ENCODE results near the gene PRKD2. TPM values are rescaled to one million over a fixed set of nuclear protein-coding genes. Genes with fewer than 3 reads are reported as not detected.

Gene PRKD2
- total and polyA plus RNA-seq, 2 experiments from 2014 or later: 11.9 to 14.2 TPM

GRCh38 chr19:46697204-46697960 is 19.5 kb downstream of the PRKD2 start:
- Histone ChIP-seq H3K9ac (no peak overlapping the region), H3K4me2 (ENCODE audit: unreplicated experiment) (peak overlapping the region; percentile 9), H4K20me1 (ENCODE audit: insufficient read depth) (no peaks in the 10 kb centered on the region), H3K9me3 (ENCODE audit: low read depth) (no peaks in the 10 kb centered on the region), H3K36me3 (ENCODE audit: low read depth) (peaks cover 49% of the 10 kb centered on the region; the same call in 1 of the 2 replicates), H3K27me3 (replicated peaks; ENCODE audit: insufficient read depth) (no peaks in the 10 kb centered on the region), H3K4me3 (peak overlapping the region; percentile 32; the same call in 1 of the 2 replicates), H3K27ac (no peak overlapping the region), H2AFZ (no peak overlapping the region), H3K4me1 (ENCODE audit: insufficient read depth) (no peaks in the 10 kb centered on the region), H3K9me2 (ENCODE audit: insufficient read depth) (no peaks in the 10 kb centered on the region), H3K79me2 (ENCODE audit: insufficient read depth) (no peaks in the 10 kb centered on the region), H3F3A (ENCODE audit: insufficient read depth) (no peaks in the 10 kb centered on the region)
- TF ChIP-seq EZH2 (IDR thresholded peaks at IDR 0.05; ENCODE audit: insufficient read depth, poor library complexity, severe bottlenecking): no peak
- no peak for TF ChIP-seq EZH2phosphoT487 (IDR thresholded peaks at IDR 0.05; ENCODE audit: insufficient read depth, low read depth)
- WGBS, 2 experiments (ENCODE audit: low coverage in 1 of 2, low lambda C conversion rate in 2 of 2, missing lambda C conversion rate in 2 of 2): 21 to 23% methylated on average over 18 to 39 of the region's 39 CpGs
- in situ Hi-C loops (cut with MboI): no loop called here
- peak; percentile 90 for DNase-seq

DNA sequence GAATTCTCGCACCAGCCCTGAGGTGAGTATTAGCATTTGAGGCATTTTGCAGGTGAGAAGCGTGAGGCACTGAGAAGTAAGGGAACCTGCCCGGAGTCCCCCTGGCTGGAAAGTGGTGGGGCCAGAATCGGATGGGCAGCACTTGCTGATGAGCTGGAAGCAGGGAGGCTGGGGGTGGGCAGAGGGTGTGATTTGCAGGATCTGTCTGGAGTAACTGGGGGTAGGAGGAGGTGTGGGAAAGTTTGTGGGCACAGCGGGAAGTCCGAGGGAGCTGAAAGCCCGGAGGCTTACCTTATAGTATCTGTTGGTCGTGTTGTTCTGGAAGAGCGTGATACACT is 20.1 kb downstream of the PRKD2 start:
- Histone ChIP-seq H3K27ac (no peak overlapping the region), H4K20me1 (ENCODE audit: insufficient read depth) (no peaks in the 10 kb centered on the region), H3K27me3 (replicated peaks; ENCODE audit: insufficient read depth) (no peaks in the 10 kb centered on the region), H3K4me3 (no peak overlapping the region), H3K9me3 (ENCODE audit: low read depth) (no peaks in the 10 kb centered on the region), H3K4me1 (ENCODE audit: insufficient read depth) (no peaks in the 10 kb centered on the region), H3K9ac (no peak overlapping the region), H2AFZ (no peak overlapping the region), H3K36me3 (ENCODE audit: low read depth) (peaks cover 48% of the 10 kb centered on the region; the same call in 1 of the 2 replicates), H3K4me2 (ENCODE audit: unreplicated experiment) (no peak overlapping the region), H3K9me2 (ENCODE audit: insufficient read depth) (no peaks in the 10 kb centered on the region), H3K79me2 (ENCODE audit: insufficient read depth) (no peaks in the 10 kb centered on the region), H3F3A (ENCODE audit: insufficient read depth) (no peaks in the 10 kb centered on the region)
- TF ChIP-seq EZH2 (IDR thresholded peaks at IDR 0.05; ENCODE audit: insufficient read depth, poor library complexity, severe bottlenecking) (no peak), EZH2phosphoT487 (IDR thresholded peaks at IDR 0.05; ENCODE audit: insufficient read depth, low read depth) (no peak)
- in situ Hi-C loops (cut with MboI): no loop called here
- no peak for DNase-seq
- 77% methylated on average over 9 of the region's 9 CpGs for WGBS, 2 experiments (ENCODE audit: low coverage in 1 of 2, low lambda C conversion rate in 2 of 2, missing lambda C conversion rate in 2 of 2)

DNA sequence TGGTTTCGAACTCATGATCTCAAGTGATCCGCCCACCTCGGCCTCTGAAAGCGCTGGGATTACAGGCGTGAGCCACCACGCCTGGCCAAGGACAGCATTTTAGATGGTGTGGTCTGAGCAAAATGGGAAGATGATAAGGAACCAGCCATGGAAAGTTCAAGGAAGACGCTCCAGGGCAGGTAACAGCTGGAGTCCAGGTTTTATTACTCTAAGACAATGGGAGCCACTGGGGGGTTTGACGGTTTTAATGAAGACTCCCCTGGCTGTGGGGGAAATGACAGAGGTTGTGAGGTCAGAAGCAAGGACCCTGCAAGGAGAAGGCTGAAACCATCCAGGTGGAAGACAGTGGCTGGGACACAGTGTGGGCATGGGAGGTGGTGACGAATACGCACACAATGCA is 20.9 kb downstream of the PRKD2 start:
- no peak overlapping the region for H3K4me2 ChIP-seq (ENCODE audit: unreplicated experiment)
- H2AFZ ChIP-seq: no peak overlapping the region
- WGBS, 2 experiments (ENCODE audit: low coverage in 1 of 2, low lambda C conversion rate in 2 of 2, missing lambda C conversion rate in 2 of 2): 98% methylated on average over 10 of the region's 10 CpGs
- H3K4me3 ChIP-seq: no peak overlapping the region
- H3K4me1 ChIP-seq (ENCODE audit: insufficient read depth): no peaks in the 10 kb centered on the region
- TF ChIP-seq EZH2phosphoT487 (IDR thresholded peaks at IDR 0.05; ENCODE audit: insufficient read depth, low read depth): no peak
- no peak for TF ChIP-seq EZH2 (IDR thresholded peaks at IDR 0.05; ENCODE audit: insufficient read depth, poor library complexity, severe bottlenecking)
- no peaks in the 10 kb centered on the region for H3F3A ChIP-seq (ENCODE audit: insufficient read depth)
- H3K79me2 ChIP-seq (ENCODE audit: insufficient read depth): no peaks in the 10 kb centered on the region
- no peaks in the 10 kb centered on the region for H3K27me3 ChIP-seq (replicated peaks; ENCODE audit: insufficient read depth)
- in situ Hi-C loops (cut with MboI): no loop called here
- no peak for DNase-seq
- H3K9me3 ChIP-seq (ENCODE audit: low read depth): no peaks in the 10 kb centered on the region
- H3K9ac ChIP-seq: no peak overlapping the region
- H3K27ac ChIP-seq: no peak overlapping the region
- no peaks in the 10 kb centered on the region for H4K20me1 ChIP-seq (ENCODE audit: insufficient read depth)
- H3K36me3 ChIP-seq (ENCODE audit: low read depth): peaks cover 50% of the 10 kb centered on the region
- H3K9me2 ChIP-seq (ENCODE audit: insufficient read depth): no peaks in the 10 kb centered on the region

DNA sequence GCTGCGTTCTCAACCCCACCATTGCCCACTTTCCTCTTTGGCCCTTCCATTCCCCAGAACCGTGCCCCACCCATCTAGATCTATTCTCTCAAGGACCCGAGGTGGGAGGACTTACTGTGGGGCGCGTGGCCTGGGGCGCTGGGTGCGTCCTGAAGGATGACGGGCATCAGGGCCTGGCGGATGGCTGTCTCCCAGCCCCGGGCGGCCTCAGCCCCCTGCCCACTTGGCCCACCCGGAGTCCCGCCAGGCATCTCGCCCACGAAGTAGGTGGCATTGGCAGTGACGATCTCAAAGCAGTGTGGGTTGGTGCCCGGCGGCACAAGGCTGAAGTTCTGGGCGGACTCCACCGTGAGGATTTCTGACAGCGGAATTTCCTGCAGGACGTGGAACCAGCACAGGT is 23.2 kb downstream of the PRKD2 start:
- H3K9me2 ChIP-seq (ENCODE audit: insufficient read depth): no peaks in the 10 kb centered on the region
- no peak for TF ChIP-seq EZH2phosphoT487 (IDR thresholded peaks at IDR 0.05; ENCODE audit: insufficient read depth, low read depth)
- TF ChIP-seq EZH2 (IDR thresholded peaks at IDR 0.05; ENCODE audit: insufficient read depth, poor library complexity, severe bottlenecking): no peak
- no peaks in the 10 kb centered on the region for H3K27me3 ChIP-seq (replicated peaks; ENCODE audit: insufficient read depth)
- H3F3A ChIP-seq (ENCODE audit: insufficient read depth): no peaks in the 10 kb centered on the region
- H2AFZ ChIP-seq: no peak overlapping the region
- H3K4me2 ChIP-seq (ENCODE audit: unreplicated experiment): no peak overlapping the region
- no peaks in the 10 kb centered on the region for H3K79me2 ChIP-seq (ENCODE audit: insufficient read depth)
- no peak for DNase-seq
- H3K9me3 ChIP-seq (ENCODE audit: low read depth): no peaks in the 10 kb centered on the region
- peaks cover 48% of the 10 kb centered on the region for H3K36me3 ChIP-seq (ENCODE audit: low read depth)
- H3K27ac ChIP-seq: no peak overlapping the region
- WGBS, 2 experiments (ENCODE audit: low coverage in 1 of 2, low lambda C conversion rate in 2 of 2, missing lambda C conversion rate in 2 of 2): 95 to 96% methylated on average over 20 to 22 of the region's 22 CpGs
- H3K4me1 ChIP-seq (ENCODE audit: insufficient read depth): no peaks in the 10 kb centered on the region
- H4K20me1 ChIP-seq (ENCODE audit: insufficient read depth): no peaks in the 10 kb centered on the region
- no peak overlapping the region for H3K4me3 ChIP-seq
- in situ Hi-C loops (cut with MboI): no loop called here
- no peak overlapping the region for H3K9ac ChIP-seq

Measured in GM23248 (cell line).